Panc1 (cell line): ENCODE measurements around the gene VPREB1.

Source experiments
- SIN3A ChIP-seq: IDR thresholded peaks from 2 replicates; pipeline ENCODE4 v1.6.1; 2012; ENCODE audit warnings: low read depth, mild to moderate bottlenecking, low read length, moderate library complexity, borderline replicate concordance; ENCODE audit not compliant: insufficient read depth
- TF ChIP-seq, protein P1 (sequence below): fragments of 450-650 bp; IDR thresholded peaks from 2 replicates; pipeline ENCODE4 v1.5.1; 2017; ENCODE audit warnings: mild to moderate bottlenecking

DNA sequence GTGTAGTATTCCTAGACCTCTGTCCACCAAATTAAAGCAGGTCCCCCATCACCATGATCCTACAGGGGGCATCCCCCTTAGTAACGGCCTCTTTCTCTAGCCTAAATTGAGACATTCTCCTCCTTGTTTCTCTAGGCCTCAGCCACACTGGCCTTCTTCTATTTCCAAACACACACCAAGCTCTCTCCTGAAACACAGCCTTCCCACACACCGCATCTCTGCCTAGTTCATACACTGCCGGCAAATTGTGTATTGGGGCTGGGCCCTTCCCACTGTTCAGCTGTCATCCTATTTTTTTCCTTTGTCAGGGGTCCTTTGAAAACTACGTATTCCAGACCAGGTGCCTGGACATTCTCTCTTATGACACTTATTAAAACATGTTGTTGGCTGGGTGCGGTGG lies 11.5 kb upstream of the VPREB1 start:
- TF ChIP-seq, protein P1, sequence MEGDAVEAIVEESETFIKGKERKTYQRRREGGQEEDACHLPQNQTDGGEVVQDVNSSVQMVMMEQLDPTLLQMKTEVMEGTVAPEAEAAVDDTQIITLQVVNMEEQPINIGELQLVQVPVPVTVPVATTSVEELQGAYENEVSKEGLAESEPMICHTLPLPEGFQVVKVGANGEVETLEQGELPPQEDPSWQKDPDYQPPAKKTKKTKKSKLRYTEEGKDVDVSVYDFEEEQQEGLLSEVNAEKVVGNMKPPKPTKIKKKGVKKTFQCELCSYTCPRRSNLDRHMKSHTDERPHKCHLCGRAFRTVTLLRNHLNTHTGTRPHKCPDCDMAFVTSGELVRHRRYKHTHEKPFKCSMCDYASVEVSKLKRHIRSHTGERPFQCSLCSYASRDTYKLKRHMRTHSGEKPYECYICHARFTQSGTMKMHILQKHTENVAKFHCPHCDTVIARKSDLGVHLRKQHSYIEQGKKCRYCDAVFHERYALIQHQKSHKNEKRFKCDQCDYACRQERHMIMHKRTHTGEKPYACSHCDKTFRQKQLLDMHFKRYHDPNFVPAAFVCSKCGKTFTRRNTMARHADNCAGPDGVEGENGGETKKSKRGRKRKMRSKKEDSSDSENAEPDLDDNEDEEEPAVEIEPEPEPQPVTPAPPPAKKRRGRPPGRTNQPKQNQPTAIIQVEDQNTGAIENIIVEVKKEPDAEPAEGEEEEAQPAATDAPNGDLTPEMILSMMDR, result no peak
- TF ChIP-seq SIN3A, result no peak
